HepG2 (cell line): Measurements from ENCODE around the gene CHST13. TPM values are rescaled to one million over a fixed set of nuclear protein-coding genes. Genes with fewer than 3 reads are reported as not detected.

Experiments used
- ATAC-seq: fragments of 200-7000 bp; cut with Tn5 transposase; 3 replicates; pipeline ENCODE4 v1.9.1; 2020; ENCODE audit warnings: mild to moderate bottlenecking, moderate library complexity
- BruUV-seq: library from RNA; stranded (reverse); fragments of 400-500 nt; replicated peaks from 2 replicates; lab custom pipeline; 2021; lab: Mats Ljungman, UMichigan
- CTCF ChIA-PET: fragments of 300-600 bp; formaldehyde crosslinking; extraction: SDS; loops from one replicate; lab custom pipeline; 2021; ENCODE audit warnings: low total read pairs, inconsistent platforms, low intra/inter-chr PET ratio; lab: Yijun Ruan, JAX
- POLR2A ChIA-PET: fragments of 350-600 bp; sonication (Branson Sonifier 250); formaldehyde crosslinking; loops from one replicate; lab custom pipeline; 2020; ENCODE audit warnings: antibody characterized with exemption, inconsistent platforms; lab: Yijun Ruan, JAX
- DNase-seq: peaks from one replicate; pipeline ENCODE4 v3.0.0-alpha.2; 2015; ENCODE audit warnings: low spot score
- FAIRE-seq: peaks from 3 replicates; lab custom pipeline; 2011; peaks lifted over from hg19 to GRCh38; lab: Jason Lieb, UNC
- H2AFZ ChIP-seq: one replicate; pipeline ENCODE4 v1.6.1; 2011; ENCODE audit warnings: low read length, inconsistent platforms
- H3K27ac ChIP-seq: fragments of 300-600 bp; 3 replicates; pipeline ENCODE4 v1.8.0; 2011; ENCODE audit warnings: mixed run types, mild to moderate bottlenecking, mixed read lengths, low read length, inconsistent platforms; ENCODE audit not compliant: insufficient read depth; ENCODE audit errors: extremely low read length
- H3K27me3 ChIP-seq, 2 experiments: fragments of 200-600 bp in 1 of 2; 2 replicates in 1 of 2; 3 replicates in 1 of 2; pipeline versions ENCODE4 v1.6.0 to v1.8.0; 2011; ENCODE audit warnings: low read length in 2 of 2, mild to moderate bottlenecking in 2 of 2, moderate library complexity in 2 of 2, inconsistent platforms in 1 of 2; ENCODE audit not compliant: insufficient read depth in 2 of 2, control insufficient read depth in 1 of 2
- H3K36me3 ChIP-seq, 2 experiments: fragments of 200-600 bp in 1 of 2; replicated peaks in 1 of 2; 2 replicates in 1 of 2; 3 replicates in 1 of 2; pipeline versions ENCODE4 v1.5.1 to v1.8.0; 2011; ENCODE audit warnings: low read length in 2 of 2, inconsistent platforms in 1 of 2; ENCODE audit not compliant: insufficient read depth in 2 of 2, control insufficient read depth in 1 of 2
- H3K4me1 ChIP-seq: 2 replicates; pipeline ENCODE4 v1.5.1; 2012; ENCODE audit warnings: low read length, inconsistent platforms; ENCODE audit not compliant: insufficient read depth
- H3K4me2 ChIP-seq: 2 replicates; pipeline ENCODE4 v1.6.0; 2011; ENCODE audit warnings: low read depth, low read length, inconsistent platforms
- H3K4me3 ChIP-seq, 3 experiments: fragments of 200-600 bp in 1 of 3; sonication (generic), shearing (Covaris generic) in 1 of 3; replicated peaks in 1 of 3; 2 replicates each; pipeline ENCODE4 v1.5.1; 2011 to 2016; ENCODE audit warnings: low read length in 3 of 3, inconsistent platforms in 2 of 3, low read depth in 2 of 3, mild to moderate bottlenecking in 2 of 3, control low read depth in 1 of 3, mixed read lengths in 1 of 3; ENCODE audit not compliant: insufficient read depth in 1 of 3
- H3K79me2 ChIP-seq: one replicate; pipeline ENCODE4 v1.6.1; 2011; ENCODE audit warnings: low read length, inconsistent platforms; ENCODE audit not compliant: insufficient read depth
- H3K9ac ChIP-seq: 2 replicates; pipeline ENCODE4 v1.6.0; 2011; ENCODE audit warnings: mild to moderate bottlenecking, low read depth, low read length, inconsistent platforms; ENCODE audit not compliant: insufficient read depth
- H3K9me3 ChIP-seq: 2 replicates; pipeline ENCODE4 v1.5.1; 2012; ENCODE audit warnings: mild to moderate bottlenecking, low read length
- H4K20me1 ChIP-seq: 2 replicates; pipeline ENCODE4 v1.6.0; 2011; ENCODE audit warnings: inconsistent platforms, mild to moderate bottlenecking, low read length, moderate library complexity; ENCODE audit not compliant: insufficient read depth
- ADNP ChIP-seq: sonication (generic); formaldehyde crosslinking; IDR thresholded peaks from 2 replicates; pipeline ENCODE4 v1.4.0; 2020; ENCODE audit warnings: missing genetic modification reagents
- CREB1 ChIP-seq, 2 experiments: fragments of 450-650 bp in 1 of 2; IDR thresholded peaks; 2 replicates each; pipeline ENCODE4 v1.6.1; 2016 to 2017; ENCODE audit warnings: control low read depth in 1 of 2, mild to moderate bottlenecking in 1 of 2, missing compliant biosample characterization in 1 of 2, missing genetic modification characterization in 1 of 2
- KDM6A ChIP-seq: IDR thresholded peaks from 2 replicates; pipeline ENCODE4 v1.6.1; 2016; ENCODE audit warnings: low read depth
- ONECUT2 ChIP-seq: sonication (generic); formaldehyde crosslinking; IDR thresholded peaks from 2 replicates; pipeline ENCODE4 v1.4.0; 2020; ENCODE audit warnings: missing genetic modification reagents
- PPARG ChIP-seq: conservative IDR thresholded peaks from 2 replicates; pipeline ENCODE4 v1.6.1; 2016; ENCODE audit warnings: missing biosample characterization, missing genetic modification reagents
- SETDB1 ChIP-seq: sonication (generic); formaldehyde crosslinking; IDR thresholded peaks from 2 replicates; pipeline ENCODE4 v1.5.1; 2020; ENCODE audit warnings: missing genetic modification reagents, mild to moderate bottlenecking, borderline replicate concordance
- ZNF124 ChIP-seq: sonication (generic); formaldehyde crosslinking; IDR thresholded peaks from 2 replicates; pipeline ENCODE4 v1.4.0; 2020; ENCODE audit warnings: missing genetic modification reagents
- ZNF674 ChIP-seq: sonication (generic); formaldehyde crosslinking; IDR thresholded peaks from 2 replicates; pipeline ENCODE4 v1.5.0; 2020; ENCODE audit warnings: low read depth, mild to moderate bottlenecking, missing genetic modification reagents
- ZNF709 ChIP-seq: sonication (generic); formaldehyde crosslinking; IDR thresholded peaks from 2 replicates; pipeline ENCODE4 v1.5.0; 2020; ENCODE audit warnings: mild to moderate bottlenecking, missing genetic modification reagents
- ZNF83 ChIP-seq: sonication (generic); formaldehyde crosslinking; IDR thresholded peaks from 2 replicates; pipeline ENCODE4 v1.4.0; 2020; ENCODE audit warnings: missing genetic modification reagents, mild to moderate bottlenecking, borderline replicate concordance
- WGBS: methylation state at CpG from one replicate; pipeline ENCODE4 v1.1.6; 2017; ENCODE audit warnings: low lambda C conversion rate; 5-methylcytosine and 5-hydroxymethylcytosine counted together
- in situ Hi-C: cut with HindIII; loops from 2 replicates; pipeline ENCODE4 v1.10.0; 2017; ENCODE audit warnings: low pct_unique_long_range_greater_than_20kb; ENCODE audit not compliant: extremely low pct_ligation_motif_present
- intact Hi-C: fragments of 100-400 bp; cut with micrococcal nuclease; formaldehyde crosslinking; loops from one replicate; pipeline ENCODE4 v1.10.0; 2022; ENCODE audit not compliant: unreplicated experiment
- polyA plus RNA-seq, 8 experiments: library from polyadenylated mRNA; depleted of rRNA in 3 of 8; stranded (reverse) in 7 of 8; unstranded in 1 of 8; fragments of >200 nt; fragmentation: Illumina TruSeq in 4 of 8; extraction: Trizol in 4 of 8; gene quantifications; 2 replicates each; pipeline versions ENCODE4 v1.2.1 to v1.2.3, GENCODE V29; 2011 to 2016; ENCODE audit warnings: low read depth in 4 of 8, missing spikeins in 1 of 8, mixed read lengths in 1 of 8; ENCODE audit not compliant: insufficient read depth in 1 of 8
- total RNA-seq, 5 experiments: library from RNA; depleted of rRNA; stranded (reverse); fragments of >200 nt; fragmentation: Illumina TruSeq; extraction: Trizol; gene quantifications; 2 replicates each; pipeline ENCODE4 v1.2.3, GENCODE V29; 2016; ENCODE audit warnings: low read depth in 1 of 5

Gene CHST13
- total and polyA plus RNA-seq, 2 of the 13 experiments (the other 11 are each of a cell fraction or from before 2014, with no cell fraction given), result 32.0 to 43.1 TPM

DNA sequence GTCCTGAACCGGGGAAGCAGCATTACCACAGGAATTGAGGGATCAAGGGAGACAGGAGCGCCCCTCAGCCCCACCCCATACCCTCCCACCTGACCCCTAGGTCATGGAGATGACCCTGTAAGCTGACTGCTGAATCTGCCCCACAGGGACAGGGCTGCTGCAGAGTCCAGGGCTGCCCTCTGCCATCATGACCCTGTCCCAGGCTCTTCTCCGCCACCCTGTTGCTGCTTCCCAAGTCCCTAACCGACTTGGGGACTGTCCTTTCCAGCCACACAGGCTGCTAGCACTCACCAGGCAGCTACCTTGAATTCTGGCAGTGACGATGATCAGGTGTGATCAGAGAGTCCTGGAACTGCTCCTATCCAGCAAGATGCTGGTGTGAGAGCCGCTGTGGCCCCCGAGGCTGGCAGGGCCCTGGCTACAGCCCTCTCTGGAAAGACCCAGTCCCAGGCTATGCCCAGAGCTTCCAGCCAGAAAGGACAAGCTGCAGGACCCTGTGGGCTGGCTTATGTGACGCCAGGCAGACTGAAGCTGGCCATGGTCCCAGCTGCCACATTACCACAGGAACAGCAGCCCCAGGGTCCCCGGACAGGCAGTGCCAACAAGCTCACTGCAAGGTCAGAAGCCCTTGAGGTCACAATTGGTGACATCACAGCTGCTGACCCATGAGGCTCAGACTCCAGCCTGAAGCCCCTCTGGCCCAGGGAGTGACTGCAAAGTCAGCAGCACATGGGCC, 34.5 kb downstream of the CHST13 start, which contains the start of gene C3orf22:
C3orf22 (minus strand) TSS at position 597 of the 736 bp plus-strand sequence. CDS start 5,542 bp downstream, outside the sequence.
- H3K79me2 ChIP-seq, result no peaks in the 10 kb centered on the region
- no peak within 1 kb of the TSS for H2AFZ ChIP-seq
- H3K4me3 ChIP-seq, result no peak within 1 kb of the TSS
- POLR2A ChIA-PET, result no interaction called here
- H3K36me3 ChIP-seq, result no peaks in the 10 kb centered on the region
- ATAC-seq, result no peak; the same call in 2 of the 3 replicates
- H3K27me3 ChIP-seq, result peaks cover 6 to 29% of the 10 kb centered on the region in 2 experiments; a peak in 4 of 5 replicates
- H3K27ac ChIP-seq, result no peak within 1 kb of the TSS
- in situ Hi-C loops, result no loop called here
- H4K20me1 ChIP-seq, result no peaks in the 10 kb centered on the region
- no peaks in the 10 kb centered on the region for H3K9me3 ChIP-seq
- no peak for DNase-seq
- H3K4me2 ChIP-seq, result no peak within 1 kb of the TSS
- no peak for FAIRE-seq
- intact Hi-C loops, result loop anchor here (10.0 kb wide), 2 partner anchors 64 to 916 kb away; no protein-coding TSS in a partner anchor
- no TSS peak for BruUV-seq
- CTCF ChIA-PET, result no interaction called here
- no peak for TF ChIP-seq ZNF709 (CRISPR knock-in tag)
- TF ChIP-seq SETDB1 (CRISPR knock-in tag), result no peak
- TF ChIP-seq ZNF674 (CRISPR knock-in tag), result no peak
- TF ChIP-seq CREB1 (IDR thresholded peaks at IDR 0.05), result peak; percentile 28; the same call in 1 of the 2 replicates
- no peak for TF ChIP-seq CREB1 (CRISPR knock-in tag; IDR thresholded peaks at IDR 0.05)
- H3K9ac ChIP-seq, result no peak within 1 kb of the TSS
- H3K4me1 ChIP-seq, result no peaks in the 10 kb centered on the region
- WGBS, result 23% methylated on average over 5 of the region's 9 CpGs

DNA sequence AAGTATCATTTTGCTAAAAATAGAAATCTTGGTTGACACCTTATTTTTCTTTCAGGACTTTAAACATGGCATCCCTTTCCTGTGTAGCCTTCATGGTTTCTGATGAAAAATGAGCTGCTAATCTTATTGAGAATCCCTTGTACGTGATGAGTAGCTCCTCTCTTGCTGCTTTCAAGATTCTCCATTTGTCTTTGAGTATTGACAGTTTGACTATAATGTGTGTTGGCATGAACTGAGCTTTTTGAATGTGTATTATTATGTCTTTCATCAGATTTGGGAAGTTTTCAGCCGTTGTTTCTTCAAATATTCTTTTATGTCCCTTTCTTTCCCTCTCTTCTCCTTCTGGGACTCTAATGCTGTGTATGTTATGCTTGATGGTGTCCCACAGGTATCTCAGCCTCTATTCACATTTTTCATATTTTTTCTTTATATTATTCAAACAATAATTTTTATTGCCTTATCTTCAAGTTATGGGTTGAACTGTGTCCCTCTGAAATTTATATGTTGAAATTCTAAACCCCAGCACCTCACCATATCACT, 38.9 kb downstream of the CHST13 start:
- DNase-seq, result no peak
- CTCF ChIA-PET, result no interaction called here
- H2AFZ ChIP-seq, result no peak overlapping the region
- H3K27me3 ChIP-seq, result peaks cover 2 to 14% of the 10 kb centered on the region in 2 experiments; a peak in 3 of 5 replicates
- no peak overlapping the region for H3K4me2 ChIP-seq
- FAIRE-seq, result no peak
- BruUV-seq, result no TSS peak
- 0% methylated on average over 2 of the region's 2 CpGs for WGBS
- no peak for TF ChIP-seq PPARG (CRISPR knock-in tag)
- no peak for TF ChIP-seq ZNF124
- no peak for TF ChIP-seq KDM6A (CRISPR knock-in tag)
- TF ChIP-seq ONECUT2 (CRISPR knock-in tag), result no peak
- no peak for TF ChIP-seq ADNP (CRISPR knock-in tag)
- TF ChIP-seq ZNF83 (CRISPR knock-in tag), result no peak
- TF ChIP-seq, all 625 proteins: peak for 0
- H3K9ac ChIP-seq, result no peak overlapping the region
- in situ Hi-C loops, result no loop called here
- no peak for ATAC-seq
- H3K4me1 ChIP-seq, result peaks cover 3% of the 10 kb centered on the region; the same call in 1 of the 2 replicates
- POLR2A ChIA-PET, result no interaction called here
- H3K9me3 ChIP-seq, result no peaks in the 10 kb centered on the region
- H3K4me3 ChIP-seq, result no peak overlapping the region
- no peaks in the 10 kb centered on the region for H3K36me3 ChIP-seq
- intact Hi-C loops, result no loop called here
- no peak overlapping the region for H3K27ac ChIP-seq
- H3K79me2 ChIP-seq, result no peaks in the 10 kb centered on the region
- no peaks in the 10 kb centered on the region for H4K20me1 ChIP-seq
